GM19025 (cell line): ENCODE data around the gene CCT4.
"Not testable (repeated sequence)": the region's sequence is repeated elsewhere in the genome, so short reads cannot be mapped to it uniquely, and the experiment has no call there.

ENCODE experiments used
- ATAC-seq: cut with Tn5 transposase; IDR thresholded peaks from one replicate; pipeline ENCODE4 v1.9.1; 2021; ENCODE audit warnings: mild to moderate bottlenecking, low read depth, moderate library complexity; ENCODE audit not compliant: unreplicated experiment

CCT4 gene

DNA sequence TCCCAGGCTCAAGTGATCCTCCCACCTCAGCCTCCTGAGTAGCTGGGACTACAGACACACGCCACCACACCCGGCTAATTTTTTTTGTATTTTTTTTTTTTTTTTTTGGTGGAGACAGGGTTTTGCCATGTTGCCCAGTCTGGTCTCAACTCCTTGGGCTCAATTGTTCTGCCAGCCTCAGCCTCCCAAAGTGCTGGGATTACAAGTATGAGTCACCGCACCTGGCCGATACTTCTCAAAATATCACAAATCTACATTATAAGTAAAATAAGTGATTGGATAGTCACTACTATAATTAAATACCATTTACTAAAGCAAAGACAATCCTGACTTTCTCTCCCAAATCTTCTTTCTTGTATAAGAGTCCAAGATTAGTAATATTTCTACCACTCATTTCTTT lies 9.1 kb downstream of the CCT4 start:
- ATAC-seq: not testable (repeated sequence)

GRCh38 chr2:61878761-61879160 lies 9.7 kb downstream of the CCT4 start:
- ATAC-seq: no peak

GRCh38 chr2:61877571-61878245 lies 10.7 kb downstream of the CCT4 start:
- no peak for ATAC-seq

DNA sequence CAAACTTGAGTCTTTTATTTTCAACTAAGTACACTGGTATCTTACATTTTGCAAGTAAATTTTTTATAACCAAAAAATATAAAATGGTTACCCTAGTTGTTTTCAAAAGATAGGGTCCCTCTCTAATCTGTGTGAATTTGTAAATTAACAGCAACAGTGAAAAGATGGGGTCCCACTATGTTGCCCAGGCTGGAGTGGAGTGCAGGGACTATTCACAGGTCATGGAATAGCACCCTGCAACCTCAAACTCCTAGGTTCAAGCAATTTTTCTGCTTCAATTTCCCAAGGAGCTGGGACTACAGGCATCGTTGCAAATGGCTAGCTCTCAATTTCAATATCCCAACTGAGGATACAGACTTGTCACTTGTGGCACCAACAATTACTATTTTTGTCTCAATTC lies 12.1 kb downstream of the CCT4 start:
- no peak for ATAC-seq

GRCh38 chr2:61866482-61867089 lies 21.9 kb downstream of the CCT4 start:
- ATAC-seq: not testable (repeated sequence)

DNA sequence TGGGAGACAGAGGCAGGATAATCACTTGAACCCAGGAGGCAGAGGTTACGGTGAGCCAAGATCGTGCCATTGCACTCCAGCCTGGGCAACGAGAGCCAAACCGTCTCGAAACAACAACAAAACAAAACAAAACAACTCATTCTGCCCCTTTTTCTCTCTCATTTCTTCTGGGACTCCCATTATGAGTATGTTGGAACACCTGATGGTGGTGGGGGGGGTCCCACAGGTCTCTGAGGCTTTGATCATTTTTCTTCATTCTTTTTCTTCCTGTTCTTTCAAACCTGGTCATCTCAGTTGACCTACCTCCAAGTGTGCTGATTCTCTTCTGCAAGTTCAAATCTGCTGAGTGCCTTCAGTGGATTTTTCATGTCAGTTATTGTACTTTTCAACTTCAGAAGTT lies 26.4 kb downstream of the CCT4 start:
- ATAC-seq: no peak

GRCh38 chr2:61857224-61857623 lies 31.2 kb downstream of the CCT4 start:
- ATAC-seq: no peak

GRCh38 chr2:61855318-61855613 lies 33.2 kb downstream of the CCT4 start:
- no peak for ATAC-seq

DNA sequence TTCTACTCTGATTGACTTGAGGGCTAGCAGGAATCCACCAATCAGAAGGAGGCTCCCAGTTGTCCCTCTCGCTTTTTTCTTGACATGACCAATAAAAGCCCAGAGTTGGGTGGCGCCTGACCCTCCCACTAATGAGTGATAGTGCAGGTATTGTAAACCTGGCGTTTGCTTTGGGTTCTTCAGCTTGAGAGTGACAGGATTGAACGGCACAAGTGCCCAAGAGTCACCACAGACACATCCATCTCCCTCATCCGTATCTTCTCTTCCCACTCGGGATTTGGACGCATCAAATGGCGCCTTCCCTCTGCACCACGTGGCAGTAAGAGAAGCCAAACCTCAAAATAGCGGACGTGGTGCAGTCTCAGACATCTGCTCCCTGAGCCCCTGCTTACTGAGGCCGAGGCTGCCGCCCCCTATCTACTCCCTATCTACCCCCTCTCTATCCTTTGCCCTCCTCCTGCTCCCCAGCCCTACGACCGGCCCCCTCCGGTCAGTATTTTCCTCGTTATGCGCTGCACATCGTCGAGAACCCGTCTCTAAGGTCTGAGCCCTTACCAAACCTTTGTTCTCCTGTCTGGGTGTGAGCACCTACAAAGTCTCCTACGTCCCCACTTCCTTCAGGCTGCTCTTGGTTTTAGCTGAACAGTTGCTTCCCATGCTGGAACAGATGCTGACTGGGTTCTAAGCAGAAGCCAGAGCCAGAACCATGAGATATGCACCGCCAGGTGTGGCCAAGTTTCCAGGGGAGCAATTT lies 33.7 kb downstream of the CCT4 start:
- ATAC-seq: peak; percentile 85

- peak; percentile 78 for ATAC-seq
These were observed 34.5 kb downstream of the CCT4 start, which contains the start of gene FAM161A for GRCh38 chr2:61853847-61854563. Gene FAM161A (minus strand): TSS chr2:61854060. CDS start chr2:61854041, 19 bp downstream.

DNA sequence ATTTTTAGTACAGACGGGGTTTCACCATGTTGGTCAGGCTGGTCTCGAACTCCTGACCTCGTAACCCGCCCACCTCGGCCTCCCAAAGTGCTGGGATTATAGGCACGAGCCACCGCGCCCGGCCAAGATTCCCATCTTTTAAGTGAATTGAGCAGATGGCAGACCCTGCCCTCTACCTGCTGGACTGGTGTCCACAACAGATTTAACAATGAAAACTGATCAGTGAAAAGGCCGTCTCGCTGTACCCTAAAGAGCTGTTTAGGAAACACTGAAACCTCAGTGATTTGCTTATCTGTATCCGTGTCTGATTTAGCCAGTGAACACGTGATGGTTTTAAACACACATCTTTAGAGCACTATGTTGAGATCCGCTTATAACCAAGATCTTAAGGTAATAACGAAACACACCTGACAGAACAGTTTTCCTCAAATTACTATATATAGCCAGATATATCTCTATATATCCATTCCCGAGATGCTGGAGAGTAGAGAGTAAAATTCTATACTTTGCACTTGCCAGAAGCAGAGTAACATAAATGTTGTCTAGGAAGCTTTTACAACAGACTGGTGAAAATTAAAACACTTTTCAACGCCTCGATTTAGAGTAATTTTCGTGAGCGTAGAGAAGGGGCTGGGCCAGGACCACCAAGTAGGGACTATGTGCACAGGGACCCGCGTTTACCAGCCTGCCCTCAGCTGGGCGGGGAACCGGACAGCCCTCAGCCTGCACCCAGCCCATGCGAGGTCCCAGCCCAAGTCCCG lies 35.2 kb downstream of the CCT4 start:
- ATAC-seq: peak; percentile 57

DNA sequence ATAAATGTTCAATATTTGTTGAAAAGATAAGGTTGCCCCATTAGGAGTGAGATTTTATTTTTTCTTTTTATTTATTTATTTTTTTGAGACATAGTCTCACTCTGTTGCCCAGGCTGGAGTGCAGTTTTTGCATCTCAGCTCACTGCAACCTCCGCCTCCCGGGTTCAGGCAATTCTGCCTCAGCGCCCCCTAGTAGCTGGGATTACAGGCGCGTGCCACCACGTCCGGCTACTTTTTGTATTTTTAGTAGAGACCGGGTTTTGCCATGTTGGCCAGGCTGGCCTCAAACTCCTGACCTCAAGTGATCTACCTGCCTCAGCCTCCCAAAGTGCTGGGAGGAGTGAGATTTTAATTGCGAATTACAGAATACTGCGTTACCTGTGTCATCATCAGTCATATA lies 37.2 kb downstream of the CCT4 start:
- not testable (repeated sequence) for ATAC-seq

DNA sequence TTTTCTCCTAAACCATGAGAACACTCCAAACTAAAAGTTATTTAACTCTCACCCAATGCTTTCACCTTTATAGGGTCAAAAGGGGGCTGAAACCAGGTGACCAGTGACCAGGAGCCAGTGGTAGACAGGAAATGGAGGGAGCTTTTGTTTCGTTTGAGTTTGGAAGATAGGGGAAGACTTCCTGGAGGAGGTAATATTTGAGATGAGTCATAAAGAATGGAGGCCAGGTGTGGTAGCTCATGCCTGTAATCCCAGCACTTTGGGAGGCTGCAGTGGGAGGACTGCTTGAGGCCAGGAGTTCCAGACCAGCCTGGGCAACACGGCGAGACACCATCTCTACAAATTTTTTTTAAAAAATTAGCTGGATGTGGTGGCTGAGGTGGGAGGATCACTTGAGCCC lies 43.1 kb downstream of the CCT4 start:
- no peak for ATAC-seq

- ATAC-seq: no peak
These were observed 47.2 kb downstream of the CCT4 start for GRCh38 chr2:61841286-61841685.

- no peak for ATAC-seq
These were observed 53.6 kb downstream of the CCT4 start for GRCh38 chr2:61834893-61835292.

- no peak for ATAC-seq
These were observed 54.5 kb downstream of the CCT4 start for GRCh38 chr2:61833971-61834370.

GRCh38 chr2:61832183-61832841 lies 56.1 kb downstream of the CCT4 start:
- ATAC-seq: no peak

- no peak for ATAC-seq
These were observed 66.2 kb downstream of the CCT4 start for GRCh38 chr2:61822255-61822654.
